GM12878 (cell line): ENCODE data around the gene PRRC2B. TPM values are rescaled to one million over a fixed set of nuclear protein-coding genes. Genes with fewer than 3 reads are reported as not detected.

Source experiments
- ATAC-seq: fragments of 200-7000 bp; cut with Tn5 transposase; 3 replicates; pipeline ENCODE4 v1.9.1; 2020; ENCODE audit warnings: mild to moderate bottlenecking, moderate library complexity
- BruUV-seq: library from RNA; stranded (reverse); fragments of 400-500 nt; replicated peaks from 2 replicates; lab custom pipeline; 2021; lab: Mats Ljungman, UMichigan
- CTCF ChIA-PET: fragments of 300-600 bp; sonication (Branson Sonifier 250); formaldehyde crosslinking; extraction: SDS; loops from one replicate; lab custom pipeline; 2021; ENCODE audit warnings: inconsistent platforms; lab: Yijun Ruan, JAX
- POLR2A ChIA-PET: fragments of 350-600 bp; formaldehyde crosslinking; extraction: SDS; loops from one replicate; lab custom pipeline; 2021; ENCODE audit warnings: inconsistent platforms; lab: Charles Lee
- RAD21 ChIA-PET: fragments of 300-600 bp; sonication (Branson Sonifier 250); formaldehyde crosslinking; loops from one replicate; lab custom pipeline; 2023; ENCODE audit warnings: antibody characterized with exemption; ENCODE audit not compliant: unreplicated experiment; lab: Charles Lee
- SMC1A ChIA-PET: fragments of 300-600 bp; sonication (Branson Sonifier 250); formaldehyde crosslinking; loops from one replicate; lab custom pipeline; 2023; ENCODE audit not compliant: unreplicated experiment, uncharacterized antibody; lab: Charles Lee
- DNase-seq: peaks from one replicate; pipeline ENCODE4 v3.0.0-alpha.2; 2011; ENCODE audit warnings: low read depth, low spot score
- FAIRE-seq: peaks from 3 replicates; lab custom pipeline; 2011; peaks lifted over from hg19 to GRCh38; lab: Jason Lieb, UNC
- H2AFZ ChIP-seq: 2 replicates; pipeline ENCODE4 v1.6.0; 2011; ENCODE audit warnings: low read depth, low read length, control low read depth; ENCODE audit not compliant: control insufficient read depth
- H3K27ac ChIP-seq: 2 replicates; pipeline ENCODE4 v1.5.1; 2011; ENCODE audit warnings: control low read depth; ENCODE audit not compliant: control insufficient read depth, insufficient read depth
- H3K27me3 ChIP-seq, 2 experiments: replicated peaks in 1 of 2; 2 replicates each; pipeline versions ENCODE4 v1.6.0 to v1.6.1; 2011; ENCODE audit warnings: low read length in 1 of 2; ENCODE audit not compliant: control insufficient read depth in 2 of 2, insufficient read depth in 2 of 2
- H3K36me3 ChIP-seq, 2 experiments: 2 replicates each; pipeline ENCODE4 v1.5.1; 2011; ENCODE audit warnings: low read length in 1 of 2; ENCODE audit not compliant: control insufficient read depth in 2 of 2, insufficient read depth in 2 of 2
- H3K4me1 ChIP-seq: 2 replicates; pipeline ENCODE4 v1.6.1; 2011; ENCODE audit warnings: mild to moderate bottlenecking, low read length, moderate library complexity, mixed read lengths; ENCODE audit not compliant: control insufficient read depth, insufficient read depth
- H3K4me2 ChIP-seq: 2 replicates; pipeline ENCODE4 v1.6.0; 2011; ENCODE audit warnings: control low read depth; ENCODE audit not compliant: control insufficient read depth, insufficient read depth
- H3K4me3 ChIP-seq: fragments of 200-600 bp; sonication (generic); 2 replicates; pipeline ENCODE4 v1.5.1; 2016
- H3K79me2 ChIP-seq: 2 replicates; pipeline ENCODE4 v1.6.0; 2011; ENCODE audit warnings: low read length; ENCODE audit not compliant: control insufficient read depth, insufficient read depth
- H3K9ac ChIP-seq: 2 replicates; pipeline ENCODE4 v1.8.0; 2011; ENCODE audit warnings: low read length, control low read depth, mixed read lengths; ENCODE audit not compliant: control insufficient read depth, insufficient read depth
- H3K9me3 ChIP-seq: replicated peaks from 3 replicates; pipeline ENCODE4 v1.5.1; 2011; ENCODE audit warnings: mild to moderate bottlenecking, low read length; ENCODE audit not compliant: control insufficient read depth, insufficient read depth
- H4K20me1 ChIP-seq: 2 replicates; pipeline ENCODE4 v1.6.0; 2011; ENCODE audit not compliant: control insufficient read depth, insufficient read depth
- E4F1 ChIP-seq: fragments of 450-650 bp; IDR thresholded peaks from 2 replicates; pipeline ENCODE4 v1.6.1; 2018; ENCODE audit warnings: borderline replicate concordance, mild to moderate bottlenecking; ENCODE audit not compliant: partially characterized antibody
- MLLT1 ChIP-seq: fragments of 450-650 bp; IDR thresholded peaks from 2 replicates; pipeline ENCODE4 v1.6.1; 2016; ENCODE audit warnings: mild to moderate bottlenecking
- POLR2AphosphoS5 ChIP-seq: IDR thresholded peaks from 2 replicates; pipeline ENCODE4 v1.6.1; 2011; ENCODE audit warnings: mild to moderate bottlenecking, low read length, inconsistent platforms
- SUPT20H ChIP-seq: IDR thresholded peaks from 2 replicates; pipeline ENCODE4 v1.6.1; 2011; ENCODE audit warnings: low read depth, mild to moderate bottlenecking, low read length, moderate library complexity, borderline replicate concordance; ENCODE audit not compliant: control insufficient read depth
- WGBS: methylation state at CpG from one replicate; pipeline ENCODE4 v1.1.6; 2016; ENCODE audit warnings: low lambda C conversion rate; ENCODE audit not compliant: insufficient replicate concordance, insufficient coverage; ENCODE audit errors: missing lambda C conversion rate; 5-methylcytosine and 5-hydroxymethylcytosine counted together
- in situ Hi-C: fragments of 300-500 bp; cut with MboI; formaldehyde crosslinking; loops from 9 replicates; pipeline ENCODE4 v1.14.3; 2018; ENCODE audit warnings: mixed read lengths
- intact Hi-C: fragments of 100-400 bp; cut with micrococcal nuclease; formaldehyde crosslinking; loops from one replicate; pipeline ENCODE4 v1.14.2; 2022; ENCODE audit not compliant: unreplicated experiment
- polyA plus RNA-seq, 11 experiments: library from polyadenylated mRNA; depleted of rRNA in 4 of 11; unstranded in 6 of 11; stranded (reverse) in 5 of 11; fragments of >200 nt; fragmentation: Nextera tagmentation in 4 of 11; fragmentation: Illumina TruSeq in 1 of 11; extraction: Ambion mirVana in 4 of 11; extraction: Trizol in 1 of 11; gene quantifications; 1 replicate in 1 of 11; 2 replicates in 10 of 11; pipeline versions ENCODE4 v1.2.1 to v1.2.3, GENCODE V29; 2011 to 2016; ENCODE audit warnings: inconsistent platforms in 2 of 11, missing spikeins in 2 of 11, low read depth in 1 of 11
- total RNA-seq, 4 experiments: library from RNA; depleted of rRNA in 3 of 4; stranded (reverse); fragments of >200 nt in 3 of 4; fragmentation: Illumina TruSeq in 1 of 4; extraction: Trizol in 1 of 4; gene quantifications; 2 replicates each; pipeline versions ENCODE4 v1.2.1 to v1.2.3, GENCODE V29; 2013 to 2021

The PRRC2B gene
- total and polyA plus RNA-seq, 10 of the 15 experiments (the other 5 are each of a cell fraction or from before 2014, with no cell fraction given): 0.84 to 155 (median 28.7) TPM

- H3K4me3 ChIP-seq: no peak overlapping the region
- DNase-seq (no peak), FAIRE-seq (no peak)
Observed at GRCh38 chr9:131399972-131400371, 6.1 kb downstream of the PRRC2B start.

More at GRCh38 chr9:131399972-131400371, 6.1 kb downstream of the PRRC2B start:
- 94% methylated on average over 7 of the region's 7 CpGs for WGBS
- peaks cover 43% of the 10 kb centered on the region for H3K4me1 ChIP-seq
- H3K9me3 ChIP-seq: no peaks in the 10 kb centered on the region
- H4K20me1 ChIP-seq: peaks cover 39% of the 10 kb centered on the region
- no TSS peak for BruUV-seq
- intact Hi-C loops (loop anchor here (10.0 kb wide), 1 partner anchor 335 kb away; no protein-coding TSS in a partner anchor), in situ Hi-C loops (no loop called here)
- peaks cover 95% of the 10 kb centered on the region for H3K79me2 ChIP-seq
- no peak overlapping the region for H2AFZ ChIP-seq
- H3K4me2 ChIP-seq: 0 out of 2 replicates have a peak overlapping the region, but pooled peaks have one; percentile 14
- SMC1A ChIA-PET: no interaction called here
- CTCF ChIA-PET: interaction anchor here (0.7 kb wide), 1 partner anchor 277 kb away, joined by 3 read pairs; no protein-coding TSS in a partner anchor
- ATAC-seq: no peak
- RAD21 ChIA-PET: no interaction called here
- POLR2A ChIA-PET: no interaction called here
- H3K36me3 ChIP-seq: peaks cover 0 to 8% of the 10 kb centered on the region in 2 experiments; a peak in 2 of 4 replicates
- no peaks in the 10 kb centered on the region for H3K27me3 ChIP-seq
- TF ChIP-seq SUPT20H (no peak), MLLT1 (no peak), POLR2AphosphoS5 (peak; percentile 31; the same call in 1 of the 2 replicates), E4F1 (no peak)
- H3K9ac ChIP-seq: no peak overlapping the region
- H3K27ac ChIP-seq: no peak overlapping the region
